ENCODE measurements around the gene MZF1. TPM values are rescaled to one million over a fixed set of nuclear protein-coding genes. Genes with fewer than 3 reads are reported as not detected.

MZF1 gene
- total RNA-seq, 1 experiment from 2014 or later: 20.3 TPM

DNA sequence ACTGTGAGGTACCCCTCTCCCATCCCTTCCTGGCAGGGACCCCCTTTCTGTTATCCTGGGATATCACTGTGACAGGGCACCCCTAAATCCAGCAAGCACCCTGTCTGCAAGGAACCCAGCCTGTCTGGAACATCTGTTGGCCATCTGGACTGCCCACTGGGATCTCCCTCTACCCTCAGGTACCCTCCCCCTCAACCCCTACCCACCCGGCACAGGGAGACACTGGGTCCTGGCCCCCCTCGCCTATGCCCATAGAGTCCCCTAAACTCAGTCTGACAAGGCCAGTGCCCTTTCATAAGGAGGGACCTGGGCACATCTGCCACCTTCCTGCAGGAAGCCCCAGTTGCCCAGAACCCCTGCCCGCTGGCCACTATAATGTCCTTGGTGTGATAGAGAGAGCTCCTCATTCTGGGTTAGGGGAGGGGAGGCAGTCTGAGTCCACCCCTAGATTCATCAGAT lies 58.5 kb downstream of the MZF1 start:
- Histone ChIP-seq H3K9me3 (ENCODE audit: low read depth, low read length, poor library complexity, severe bottlenecking) (no peaks in the 10 kb centered on the region), H3K27me3 (replicated peaks; ENCODE audit: insufficient read depth, low read depth, low read length, poor library complexity) (no peaks in the 10 kb centered on the region), H3K27ac (ENCODE audit: low read depth, low read length, poor library complexity, severe bottlenecking) (peak overlapping the region; percentile 65), H3K36me3 (ENCODE audit: insufficient read depth, low read length, poor library complexity, severe bottlenecking) (peaks cover 11% of the 10 kb centered on the region), H3K4me1 (ENCODE audit: insufficient read depth, low read length, poor library complexity, severe bottlenecking) (peaks cover 24% of the 10 kb centered on the region), H3K4me3 (ENCODE audit: low read depth, low read length, poor library complexity, severe bottlenecking) (peak overlapping the region; percentile 49)
- intact Hi-C loops (cut with micrococcal nuclease; ENCODE audit: unreplicated experiment): no loop called here
- ChIA-PET CTCF (interaction anchor here (0.7 to 0.8 kb wide), 4 partner anchors 14 to 210 kb away, joined by 4 to 12 read pairs (median 6); no protein-coding TSS in a partner anchor), POLR2A (ENCODE audit: low non-redundant PET) (interaction anchor here (0.9 kb wide), 1 partner anchor 61 kb away, joined by 3 read pairs; no protein-coding TSS in a partner anchor)
- DNase-seq (ENCODE audit: low spot score): no peak
- BruUV-seq (replicated peaks): no TSS peak
- TF ChIP-seq, protein P1, sequence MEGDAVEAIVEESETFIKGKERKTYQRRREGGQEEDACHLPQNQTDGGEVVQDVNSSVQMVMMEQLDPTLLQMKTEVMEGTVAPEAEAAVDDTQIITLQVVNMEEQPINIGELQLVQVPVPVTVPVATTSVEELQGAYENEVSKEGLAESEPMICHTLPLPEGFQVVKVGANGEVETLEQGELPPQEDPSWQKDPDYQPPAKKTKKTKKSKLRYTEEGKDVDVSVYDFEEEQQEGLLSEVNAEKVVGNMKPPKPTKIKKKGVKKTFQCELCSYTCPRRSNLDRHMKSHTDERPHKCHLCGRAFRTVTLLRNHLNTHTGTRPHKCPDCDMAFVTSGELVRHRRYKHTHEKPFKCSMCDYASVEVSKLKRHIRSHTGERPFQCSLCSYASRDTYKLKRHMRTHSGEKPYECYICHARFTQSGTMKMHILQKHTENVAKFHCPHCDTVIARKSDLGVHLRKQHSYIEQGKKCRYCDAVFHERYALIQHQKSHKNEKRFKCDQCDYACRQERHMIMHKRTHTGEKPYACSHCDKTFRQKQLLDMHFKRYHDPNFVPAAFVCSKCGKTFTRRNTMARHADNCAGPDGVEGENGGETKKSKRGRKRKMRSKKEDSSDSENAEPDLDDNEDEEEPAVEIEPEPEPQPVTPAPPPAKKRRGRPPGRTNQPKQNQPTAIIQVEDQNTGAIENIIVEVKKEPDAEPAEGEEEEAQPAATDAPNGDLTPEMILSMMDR (conservative IDR thresholded peaks at IDR 0.05; ENCODE audit: low read depth, low read length): no peak
- no peak for TF ChIP-seq EZH2 (IDR thresholded peaks at IDR 0.05; ENCODE audit: borderline replicate concordance, low read depth, low read length, poor library complexity, severe bottlenecking)

DNA sequence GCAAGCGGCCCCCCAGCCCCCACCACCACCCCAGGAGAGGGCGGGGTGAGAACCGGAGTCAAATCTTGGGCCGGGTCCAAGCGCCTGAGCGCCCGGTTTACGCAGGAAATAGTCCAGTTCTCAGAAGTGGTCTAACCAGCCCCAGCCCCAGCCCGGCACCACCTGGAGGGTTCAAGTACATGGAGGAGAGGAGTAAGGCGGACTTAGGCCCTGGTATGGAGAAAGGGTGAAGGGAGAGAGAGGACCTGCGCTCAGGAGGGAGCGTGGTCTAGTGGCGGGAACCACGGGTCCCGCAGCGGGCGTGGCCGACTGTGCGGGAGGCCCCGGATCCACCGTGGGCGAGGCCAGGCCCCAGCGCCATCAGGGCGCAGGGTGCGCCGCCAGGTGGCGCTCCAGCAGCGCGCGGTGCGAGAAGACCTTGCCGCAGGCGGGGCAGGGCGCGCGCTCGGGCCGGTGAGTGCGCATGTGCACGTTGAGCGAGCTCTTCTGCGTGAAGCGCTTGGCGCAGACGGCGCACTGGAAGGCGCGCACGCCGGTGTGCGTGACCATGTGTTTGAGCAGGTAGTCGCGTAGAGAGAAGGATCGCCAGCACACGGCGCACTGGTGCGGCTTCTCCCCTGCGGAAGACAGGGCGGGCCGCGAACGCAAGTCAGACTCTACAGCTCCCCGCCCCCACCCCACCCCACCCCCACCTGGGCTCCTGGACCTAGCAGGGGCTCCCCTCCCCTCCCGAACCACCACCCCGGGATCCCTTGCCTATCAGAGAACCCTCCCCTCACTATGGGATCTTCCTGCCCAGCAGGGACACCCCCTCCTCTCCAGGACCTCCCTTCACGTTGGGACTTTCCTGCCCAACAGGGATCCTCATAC lies 59.2 kb downstream of the MZF1 start:
- peaks cover 24% of the 10 kb centered on the region for H3K4me1 ChIP-seq (ENCODE audit: insufficient read depth, low read length, poor library complexity, severe bottlenecking)
- no peaks in the 10 kb centered on the region for H3K9me3 ChIP-seq (ENCODE audit: low read depth, low read length, poor library complexity, severe bottlenecking)
- H3K27me3 ChIP-seq (replicated peaks; ENCODE audit: insufficient read depth, low read depth, low read length, poor library complexity): no peaks in the 10 kb centered on the region
- no peak for TF ChIP-seq EZH2 (IDR thresholded peaks at IDR 0.05; ENCODE audit: borderline replicate concordance, low read depth, low read length, poor library complexity, severe bottlenecking)
- TF ChIP-seq, protein P1 (conservative IDR thresholded peaks at IDR 0.05; ENCODE audit: low read depth, low read length): peak; percentile 87
- peak overlapping the region; percentile 77 for H3K27ac ChIP-seq (ENCODE audit: low read depth, low read length, poor library complexity, severe bottlenecking)
- intact Hi-C loops (cut with micrococcal nuclease; ENCODE audit: unreplicated experiment): no loop called here
- H3K4me3 ChIP-seq (ENCODE audit: low read depth, low read length, poor library complexity, severe bottlenecking): peak overlapping the region; percentile 49
- BruUV-seq (replicated peaks): no TSS peak
- ChIA-PET CTCF (interaction anchor here (0.7 to 0.8 kb wide), 4 partner anchors 13 to 209 kb away, joined by 3 to 12 read pairs (median 5); no protein-coding TSS in a partner anchor), POLR2A (ENCODE audit: low non-redundant PET) (interaction anchor here (0.9 kb wide), 1 partner anchor 61 kb away, joined by 3 read pairs; no protein-coding TSS in a partner anchor)
- peaks cover 11% of the 10 kb centered on the region for H3K36me3 ChIP-seq (ENCODE audit: insufficient read depth, low read length, poor library complexity, severe bottlenecking)
- peak; percentile 97 for DNase-seq (ENCODE audit: low spot score)

DNA sequence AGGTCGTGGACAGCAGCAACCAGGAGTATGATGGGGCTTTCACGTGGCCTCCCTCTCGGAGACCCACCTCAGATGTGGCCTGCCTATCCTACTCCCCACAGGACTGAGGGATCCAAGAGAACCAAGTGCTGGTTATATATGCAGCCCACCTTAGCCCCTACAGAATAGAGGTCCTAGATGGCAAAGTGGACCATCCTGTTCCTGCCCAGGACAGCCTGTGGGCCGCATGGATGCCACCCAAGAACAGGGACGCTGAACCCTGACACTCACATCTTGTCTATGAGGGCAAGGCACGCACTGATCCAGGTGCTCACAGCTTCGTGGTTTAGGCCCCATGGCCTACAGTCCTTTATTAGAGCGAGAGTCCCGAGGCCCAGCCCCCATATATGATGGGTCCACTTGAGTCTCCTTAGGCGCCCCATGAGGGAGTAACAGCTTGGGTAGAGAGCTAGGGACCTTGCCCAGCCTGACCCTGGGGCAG lies 59.9 kb downstream of the MZF1 start:
- no peaks in the 10 kb centered on the region for H3K27me3 ChIP-seq (replicated peaks; ENCODE audit: insufficient read depth, low read depth, low read length, poor library complexity)
- intact Hi-C loops (cut with micrococcal nuclease; ENCODE audit: unreplicated experiment): no loop called here
- no peak for TF ChIP-seq EZH2 (IDR thresholded peaks at IDR 0.05; ENCODE audit: borderline replicate concordance, low read depth, low read length, poor library complexity, severe bottlenecking)
- TF ChIP-seq, protein P1 (conservative IDR thresholded peaks at IDR 0.05; ENCODE audit: low read depth, low read length): no peak
- no peak overlapping the region for H3K4me3 ChIP-seq (ENCODE audit: low read depth, low read length, poor library complexity, severe bottlenecking)
- DNase-seq (ENCODE audit: low spot score): no peak
- ChIA-PET CTCF (interaction anchor here (0.7 kb wide), 1 partner anchor 45 kb away, joined by 3 read pairs; no protein-coding TSS in a partner anchor), POLR2A (ENCODE audit: low non-redundant PET) (no interaction called here)
- H3K36me3 ChIP-seq (ENCODE audit: insufficient read depth, low read length, poor library complexity, severe bottlenecking): peaks cover 11% of the 10 kb centered on the region
- peaks cover 19% of the 10 kb centered on the region for H3K4me1 ChIP-seq (ENCODE audit: insufficient read depth, low read length, poor library complexity, severe bottlenecking)
- no peaks in the 10 kb centered on the region for H3K9me3 ChIP-seq (ENCODE audit: low read depth, low read length, poor library complexity, severe bottlenecking)
- no TSS peak for BruUV-seq (replicated peaks)
- peak overlapping the region; percentile 77 for H3K27ac ChIP-seq (ENCODE audit: low read depth, low read length, poor library complexity, severe bottlenecking)

Small RNAs within 50 kb of the gene (microRNA-seq; reads per million reads assigned to microRNA genes)
- gene MIR6807: 9.2 reads per million, percentile 28 among the genes with 10 or more reads in this experiment

Other genes starting within 250 kb of the MZF1 start
- gene ZSCAN22, start 246.3 kb downstream of the MZF1 start, total RNA-seq (2021): 3.2 and 4.2 TPM in 2 replicates
- gene A1BG, start 219.8 kb downstream of the MZF1 start, total RNA-seq (2021): 15.2 and 18.2 TPM in 2 replicates
- gene ZNF497, start 210.6 kb downstream of the MZF1 start, total RNA-seq (2021): 2.6 and 3.4 TPM in 2 replicates
- 1.3 and 1.8 TPM in 2 replicates for gene ZNF837, start 192.3 kb downstream of the MZF1 start, total RNA-seq (2021)
- gene RPS5, start 186.1 kb downstream of the MZF1 start, total RNA-seq (2021): 1,249 and 1,257 TPM in 2 replicates
- 0.60 and 0.74 TPM in 2 replicates for gene RNF225, start 177.7 kb downstream of the MZF1 start, total RNA-seq (2021)
- gene ZNF584, start 164.7 kb downstream of the MZF1 start, total RNA-seq (2021): 20.9 and 21.6 TPM in 2 replicates
- 9.1 and 9.2 TPM in 2 replicates for gene ZNF132, start 133.2 kb downstream of the MZF1 start, total RNA-seq (2021)
- 6.8 and 7.9 TPM in 2 replicates for gene ZNF324B, start 121.7 kb downstream of the MZF1 start, total RNA-seq (2021)
- 11.0 and 12.7 TPM in 2 replicates for gene ZNF324, start 106.3 kb downstream of the MZF1 start, total RNA-seq (2021)
- 7.7 and 11.8 TPM in 2 replicates for gene ZNF446, start 97.0 kb downstream of the MZF1 start, total RNA-seq (2021)
- gene SLC27A5, start 61.3 kb downstream of the MZF1 start, total RNA-seq (2021): 24.1 and 24.9 TPM in 2 replicates
- 24.3 and 25.0 TPM in 2 replicates for gene ZBTB45, start 53.5 kb downstream of the MZF1 start, total RNA-seq (2021)
- 985 and 1,038 TPM in 2 replicates for gene TRIM28, start 29.3 kb downstream of the MZF1 start, total RNA-seq (2021)
- gene CHMP2A, start 18.2 kb downstream of the MZF1 start, total RNA-seq (2021): 57.6 and 69.8 TPM in 2 replicates
- gene UBE2M, start 14.7 kb downstream of the MZF1 start, total RNA-seq (2021): 182 and 185 TPM in 2 replicates